DMS53 treated with DMSO at 0.1 percent for 48 hours (cell line): ENCODE measurements around the gene NFATC3.

ENCODE experiments used
- DNase-seq: peaks from one replicate; lab custom pipeline; 2025; ENCODE audit not compliant: unreplicated experiment; lab: John Stamatoyannopoulos, UW

The NFATC3 gene

DNA sequence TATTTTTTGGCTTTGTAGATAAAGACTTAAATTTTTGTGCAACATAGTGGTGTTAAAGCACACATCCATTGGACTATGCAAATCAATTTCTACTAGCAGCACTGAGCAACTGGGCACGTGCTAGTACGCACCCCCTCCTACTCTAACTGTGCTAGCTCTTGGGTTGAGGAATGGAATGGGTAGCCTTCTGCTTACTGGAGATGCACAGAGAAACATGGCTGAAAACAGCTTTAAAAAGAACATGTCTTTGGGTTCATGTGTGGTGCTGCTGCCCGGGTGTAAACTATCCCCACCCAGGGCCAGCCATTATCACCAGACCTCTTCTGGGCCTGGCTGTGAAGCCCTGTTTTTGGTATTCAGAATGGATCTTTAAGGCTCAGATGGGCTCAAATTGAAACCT lies 143.5 kb downstream of the NFATC3 start:
- DNase-seq: no peak

DNA sequence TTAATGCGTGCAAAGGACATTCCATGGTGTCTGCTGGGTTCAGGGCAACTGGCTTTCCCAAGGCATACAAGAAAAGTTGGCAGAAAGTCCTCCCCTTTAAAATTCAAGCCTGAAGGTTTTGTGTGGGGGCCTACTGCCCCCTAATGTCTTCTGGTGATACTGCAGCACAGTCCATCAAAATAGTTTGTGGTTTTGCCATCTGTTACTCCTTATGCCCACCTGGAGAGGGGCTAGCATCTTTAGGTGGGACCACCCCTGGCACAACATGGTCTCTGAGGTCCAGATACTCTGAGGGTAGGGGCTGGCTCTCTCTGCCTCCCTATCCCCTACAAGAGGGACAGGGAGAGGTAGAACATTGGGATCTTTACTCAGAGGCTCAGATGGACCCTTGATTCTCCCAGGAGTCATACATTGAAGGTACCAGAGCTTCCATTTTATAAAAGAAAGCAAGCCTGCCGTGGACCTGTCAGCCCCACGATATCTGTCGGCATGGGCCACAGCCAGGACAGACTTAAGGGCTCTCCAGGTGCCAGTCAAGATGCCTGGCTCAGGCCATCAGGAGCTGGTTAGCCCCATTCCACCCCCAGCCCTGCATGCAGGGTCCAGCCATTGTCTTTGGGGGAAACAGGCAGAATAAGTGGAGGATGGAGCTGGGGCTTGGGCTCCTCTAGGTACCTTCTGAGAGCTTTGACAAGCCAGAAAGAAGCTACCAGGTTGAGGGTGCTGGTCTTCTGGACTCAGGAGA lies 144.4 kb downstream of the NFATC3 start:
- DNase-seq: peak; percentile 29

DNA sequence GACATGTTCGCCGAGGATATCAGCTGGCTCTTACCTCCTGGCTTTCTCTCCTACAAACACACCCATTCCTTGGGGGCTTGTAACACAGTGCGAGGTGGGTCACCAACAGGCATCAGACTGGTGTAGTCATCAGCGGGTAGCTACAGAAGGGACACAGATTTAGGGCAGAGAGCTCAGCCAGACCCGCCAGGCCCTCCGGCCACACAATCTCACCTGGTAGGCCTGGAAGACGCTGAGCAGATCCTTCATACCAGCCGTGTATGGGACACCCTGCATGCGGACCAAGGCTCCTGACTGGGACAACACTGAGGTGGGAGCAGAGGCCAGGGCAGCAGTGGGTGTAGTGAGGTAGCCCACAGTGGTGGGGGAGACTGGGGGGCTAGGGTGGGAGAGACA lies 145.0 kb downstream of the NFATC3 start:
- DNase-seq: no peak

DNA sequence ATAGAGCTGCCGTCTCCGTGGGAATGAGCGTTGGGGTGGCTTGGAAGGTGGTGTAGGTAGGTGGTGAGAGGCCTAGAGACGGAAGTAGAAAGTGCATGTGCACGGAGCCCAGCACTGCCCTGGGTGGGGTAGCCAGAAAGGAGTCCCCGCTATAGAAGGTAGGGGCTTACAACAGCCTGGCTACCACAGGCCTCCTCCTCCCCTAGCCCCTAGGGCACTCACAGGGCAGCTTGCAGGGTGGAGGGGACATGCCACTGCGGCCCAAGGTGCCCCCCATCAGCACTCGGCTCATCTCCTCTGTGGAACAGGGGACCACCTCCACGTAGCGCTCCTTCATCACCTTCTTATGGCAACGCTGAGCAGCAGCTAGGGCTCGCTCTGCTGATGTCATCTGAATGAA lies 145.8 kb downstream of the NFATC3 start:
- no peak for DNase-seq

DNA sequence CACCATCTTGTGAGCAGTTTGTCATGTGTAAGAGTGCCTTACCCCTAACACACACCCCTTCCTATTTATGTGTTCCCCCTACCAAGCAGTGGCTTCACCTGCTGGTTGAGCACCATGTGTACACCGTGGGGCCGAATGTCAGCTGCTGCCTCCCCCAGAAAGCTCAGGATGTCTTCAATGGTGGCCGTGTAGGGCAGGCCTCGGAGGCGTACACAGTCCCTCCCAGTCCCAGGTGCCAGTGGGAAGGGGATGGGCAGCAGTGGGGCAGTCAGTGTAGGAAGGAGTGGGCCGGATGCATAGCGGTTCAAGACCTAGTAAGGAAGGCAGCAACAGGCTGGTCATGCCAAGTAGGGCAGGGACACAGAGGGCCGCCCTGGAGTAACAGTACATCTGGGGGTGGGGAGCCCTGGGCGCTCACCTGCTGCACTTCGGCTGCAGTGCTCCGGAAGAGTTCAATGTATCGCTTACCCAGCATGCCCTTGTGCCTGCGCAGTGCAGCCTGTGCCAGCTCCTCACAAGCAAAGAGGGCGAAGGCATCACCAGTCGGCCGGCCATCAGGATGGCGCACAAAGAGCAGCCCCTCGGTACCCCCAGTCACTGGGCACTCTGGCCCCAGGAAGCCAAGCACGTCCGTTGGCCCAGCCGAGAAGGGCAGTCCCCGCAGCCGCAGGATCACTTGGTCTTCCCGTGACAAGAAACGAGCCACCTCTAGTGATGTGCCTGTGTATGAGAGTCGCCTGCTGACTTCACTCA lies 146.4 kb downstream of the NFATC3 start:
- no peak for DNase-seq

DNA sequence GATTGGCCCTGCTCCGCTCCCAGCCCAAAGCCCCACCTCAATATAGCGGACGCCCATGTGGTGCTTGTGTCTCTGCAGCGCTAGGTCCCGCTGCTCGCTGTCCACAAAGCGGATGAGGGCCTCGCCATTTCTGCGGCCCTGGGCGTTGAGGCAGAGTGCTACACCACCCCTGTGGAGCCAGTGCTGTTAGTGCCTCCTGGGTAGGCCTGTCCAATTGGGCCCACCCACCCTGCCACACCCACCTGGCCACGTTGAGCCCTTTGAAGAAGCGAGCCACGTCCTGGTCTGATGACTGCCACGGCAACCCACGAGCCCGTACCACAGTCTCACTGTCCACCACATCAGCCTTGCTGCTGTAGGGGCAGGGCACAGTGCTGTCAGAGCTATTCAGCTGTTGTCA lies 147.2 kb downstream of the NFATC3 start:
- no peak for DNase-seq

DNA sequence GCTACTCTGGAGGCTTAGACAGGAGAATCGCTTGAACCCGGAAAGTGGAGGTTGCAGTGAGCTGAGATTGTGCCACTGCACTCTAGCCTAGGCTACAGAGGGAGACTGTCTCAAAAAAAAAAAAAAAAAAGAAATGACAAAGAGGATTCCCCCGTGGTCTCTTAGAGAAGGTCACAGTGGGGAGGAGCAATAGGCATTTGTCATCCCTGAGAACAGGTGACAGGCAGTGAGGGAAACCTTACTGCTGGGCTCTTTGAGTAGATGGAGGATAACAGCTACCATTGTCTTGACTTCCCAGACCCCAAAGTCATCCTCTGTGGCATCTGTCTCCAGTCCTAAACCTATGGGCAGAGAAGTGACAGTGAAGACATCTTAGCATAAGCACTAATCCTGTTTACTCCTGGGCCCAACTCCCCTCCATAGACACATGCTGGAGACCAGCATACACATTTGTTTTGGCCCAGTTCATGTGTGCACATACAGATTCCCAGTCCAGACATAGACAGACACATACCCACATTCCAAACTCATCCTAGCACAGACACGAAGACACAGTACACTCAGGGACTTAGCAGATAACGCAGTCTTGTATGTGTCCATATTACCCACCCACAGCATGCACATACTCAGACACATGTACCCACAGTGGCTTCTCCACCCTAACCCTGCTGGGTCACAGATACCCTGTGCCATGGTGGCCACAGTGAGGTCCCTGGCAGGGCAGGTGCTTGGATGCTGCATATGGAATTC lies 148.1 kb downstream of the NFATC3 start:
- no peak for DNase-seq

DNA sequence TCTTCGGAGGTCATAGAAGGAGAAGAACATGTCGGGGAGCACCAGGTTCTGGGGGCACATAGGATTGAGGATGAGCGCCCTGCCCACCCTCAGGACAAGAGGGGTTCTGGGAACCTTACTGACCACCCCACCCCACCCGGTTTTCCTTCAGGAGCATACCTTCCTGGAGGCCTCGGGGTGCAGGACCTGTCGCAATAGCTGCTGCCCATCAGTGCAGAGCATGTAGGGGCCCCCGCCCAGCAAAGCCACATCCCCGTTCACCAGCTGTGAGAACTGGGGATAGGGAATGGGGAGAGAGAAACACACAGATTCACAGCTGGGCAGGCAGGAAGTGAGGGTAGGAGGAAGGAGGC lies 148.6 kb downstream of the NFATC3 start:
- no peak for DNase-seq

DNA sequence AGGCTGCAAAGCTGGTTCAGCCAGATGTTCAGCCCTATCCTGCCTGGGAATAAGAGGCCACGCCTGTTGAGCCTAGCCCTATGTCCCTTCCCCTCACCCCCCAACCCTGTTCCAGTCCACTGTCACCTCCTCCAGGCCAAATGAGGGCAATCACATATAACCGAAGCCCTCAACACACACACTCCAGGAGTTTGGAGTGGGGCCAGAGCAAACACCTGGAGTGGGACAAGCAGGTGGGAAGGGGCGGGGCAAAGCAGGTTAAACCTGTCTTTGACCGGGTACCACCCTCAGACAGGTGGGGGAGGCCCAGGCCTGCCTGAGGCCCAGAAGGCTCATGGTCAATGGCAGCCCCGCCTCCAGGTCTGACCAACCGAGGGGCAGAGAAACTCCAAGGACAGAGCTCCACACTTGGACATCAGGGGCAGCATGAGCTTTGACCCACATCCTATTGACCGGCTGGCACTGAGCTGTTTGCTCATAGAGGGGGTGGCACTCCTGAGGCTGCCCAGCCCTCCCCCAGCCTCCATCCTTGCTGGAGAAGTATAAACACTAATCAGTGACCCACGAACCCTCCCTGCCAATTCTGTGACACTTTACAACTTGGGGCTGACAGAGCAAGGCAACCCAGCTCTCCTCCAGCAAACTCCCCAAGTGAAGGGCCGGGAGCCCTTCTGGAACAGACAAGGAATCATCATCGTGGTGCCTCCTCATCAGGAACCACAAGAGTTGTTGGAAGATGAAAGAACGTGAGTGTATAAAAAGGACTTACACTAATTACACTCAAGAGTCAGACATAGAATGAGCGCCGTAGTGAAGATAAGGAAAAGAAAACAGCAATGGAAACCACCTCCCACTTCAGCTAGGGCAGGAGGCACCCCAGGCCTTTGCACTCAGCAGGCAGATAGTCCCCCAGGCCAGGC lies 149.3 kb downstream of the NFATC3 start:
- peak; percentile 93 for DNase-seq

DNA sequence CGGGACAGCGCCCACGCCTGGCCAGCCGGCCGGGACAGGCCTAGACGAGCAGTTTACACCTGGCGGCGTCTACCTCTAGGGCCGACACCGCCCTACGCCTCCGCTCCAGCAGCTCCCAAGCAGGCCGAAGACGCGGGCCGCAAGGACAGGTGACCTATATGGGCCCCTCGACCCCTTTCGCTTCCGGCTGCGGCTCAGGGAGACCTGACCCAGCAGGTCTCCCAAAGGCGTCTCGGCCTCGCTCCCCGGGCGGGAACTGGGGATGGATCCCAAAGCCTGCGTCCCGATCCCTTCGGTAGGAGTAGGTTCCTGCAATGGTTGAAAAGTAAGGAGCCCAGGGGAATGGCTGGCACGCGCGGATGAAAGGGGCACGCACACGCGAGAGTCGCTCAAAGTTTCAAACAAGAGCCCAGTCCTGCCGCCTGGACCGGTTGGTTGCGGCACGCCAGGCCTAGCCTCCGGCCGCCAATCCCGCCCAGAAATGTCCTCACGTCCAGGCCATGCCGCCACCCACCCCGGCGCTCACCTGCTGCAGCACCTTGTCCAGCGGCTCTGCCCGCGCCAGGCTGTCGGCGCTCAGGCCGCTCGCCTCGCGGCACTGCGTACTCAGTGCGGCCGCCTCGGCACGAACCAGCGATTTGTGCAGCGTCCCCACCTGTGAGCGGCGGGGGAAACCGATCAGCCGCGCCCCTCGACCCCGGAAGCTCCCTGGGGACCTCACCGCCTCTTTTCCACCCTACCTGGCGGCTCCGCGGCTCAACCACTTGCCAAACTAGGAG lies 150.1 kb downstream of the NFATC3 start:
- peak; percentile 22 for DNase-seq

DNA sequence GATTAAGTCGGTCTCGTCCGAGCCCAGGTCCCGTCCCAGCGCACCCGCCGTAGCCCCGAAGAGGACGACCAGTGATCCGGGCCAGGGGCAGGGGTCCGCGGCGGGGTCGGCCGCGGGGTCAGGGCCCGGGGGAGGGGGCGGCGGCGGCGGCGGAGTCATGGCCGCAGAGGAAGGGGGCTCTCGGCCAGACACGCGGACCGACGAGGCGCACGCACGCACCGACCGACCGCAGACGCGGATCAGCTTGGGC lies 150.6 kb downstream of the NFATC3 start, which contains the start of gene ESRP2:
ESRP2 (minus strand) TSS at position 241 of the 250 bp plus-strand sequence; CDS start at position 159, 82 bp downstream.
- no peak for DNase-seq

DNA sequence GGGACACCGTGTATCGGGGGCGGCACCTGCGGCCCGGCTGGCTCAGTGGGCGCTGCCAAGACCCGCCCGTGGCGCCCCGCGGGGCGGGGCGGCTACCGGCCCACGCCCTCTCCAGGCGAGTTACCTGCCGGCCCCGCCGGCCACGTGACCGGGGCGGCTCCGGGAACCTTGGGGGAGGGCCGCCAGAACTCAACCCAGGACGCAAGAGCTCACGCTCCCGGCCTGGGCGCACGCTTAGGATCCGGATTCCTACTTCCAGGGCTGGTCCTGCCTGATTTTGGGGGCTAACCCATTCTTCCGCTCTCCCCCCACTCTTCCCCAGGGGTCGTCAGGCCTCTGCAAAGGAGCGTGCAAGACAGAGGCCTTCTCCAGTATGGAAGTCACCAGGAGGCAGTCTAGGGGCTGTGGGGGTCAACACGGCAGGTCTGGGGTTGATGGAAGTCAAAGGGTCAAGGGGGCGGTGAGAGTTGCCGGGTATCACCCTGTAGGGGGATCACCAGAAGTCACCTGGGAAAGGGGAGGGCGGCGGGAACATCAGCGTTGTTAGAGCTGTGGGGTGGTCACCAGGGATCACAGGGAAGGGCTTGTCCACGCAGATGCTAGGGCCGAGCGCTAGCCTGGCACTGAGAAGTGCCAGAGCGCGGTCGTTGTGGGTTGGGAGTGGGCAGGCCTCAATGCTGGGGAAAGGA lies 151.1 kb downstream of the NFATC3 start:
- DNase-seq: peak; percentile 85

DNA sequence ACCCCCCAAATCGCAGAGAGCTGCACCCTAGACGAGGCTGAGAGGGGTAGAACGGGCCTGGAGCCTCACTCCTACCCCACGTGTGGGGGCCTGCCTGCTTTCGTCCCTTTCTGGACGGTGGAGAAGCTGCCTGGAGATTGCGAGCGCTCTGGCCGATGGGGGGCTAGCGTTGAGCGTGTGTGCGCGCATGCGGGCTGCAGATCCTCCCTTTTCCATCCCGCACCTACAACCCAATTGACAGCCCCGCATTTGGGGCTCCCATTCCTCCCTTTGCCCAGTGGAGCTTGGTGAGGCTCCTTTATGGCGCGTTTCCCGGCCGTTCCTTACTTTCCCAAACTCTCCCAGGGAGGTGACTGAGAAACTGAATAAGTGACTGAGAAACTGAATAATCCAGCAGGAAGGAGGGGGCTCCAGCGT lies 151.7 kb downstream of the NFATC3 start:
- no peak for DNase-seq

DNA sequence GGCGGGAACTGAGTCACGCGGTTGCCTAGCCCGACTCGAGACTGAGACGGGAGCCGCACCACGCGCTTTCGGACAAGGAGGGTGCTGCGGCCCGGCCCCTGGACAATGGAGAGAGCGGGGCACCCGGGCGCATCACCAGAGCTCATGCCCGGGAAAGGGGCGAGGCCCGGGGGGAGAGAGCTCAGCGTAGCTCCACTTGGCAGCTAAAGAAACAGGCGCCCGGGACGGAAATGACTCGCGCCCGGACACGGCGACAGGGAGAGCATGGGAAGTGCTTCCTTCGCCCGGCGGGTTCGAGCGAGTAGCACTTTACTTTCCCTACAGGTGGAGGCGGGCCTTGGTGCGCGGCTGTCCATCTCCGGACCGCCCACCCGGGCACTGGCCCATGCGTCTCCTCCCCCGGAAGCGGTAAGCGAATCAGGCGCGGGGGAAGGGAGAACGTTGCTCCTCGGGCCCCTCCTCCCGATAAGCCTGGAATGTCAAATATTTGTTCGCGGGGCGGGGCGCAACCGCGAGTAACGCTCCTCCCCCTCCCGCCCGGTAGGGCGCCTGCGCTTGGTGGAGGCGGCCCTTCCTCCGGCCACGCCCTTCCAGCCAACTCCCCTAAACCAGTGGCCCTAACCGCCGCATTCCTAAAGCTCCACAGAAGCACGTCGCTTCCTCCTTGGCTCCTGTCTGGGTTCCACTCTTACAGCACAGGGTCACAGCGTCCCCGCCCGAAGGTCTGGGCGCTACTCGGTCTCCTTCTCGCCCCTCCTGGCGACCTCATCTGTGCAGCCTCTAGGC lies 152.3 kb downstream of the NFATC3 start:
- DNase-seq: peak; percentile 93

DNA sequence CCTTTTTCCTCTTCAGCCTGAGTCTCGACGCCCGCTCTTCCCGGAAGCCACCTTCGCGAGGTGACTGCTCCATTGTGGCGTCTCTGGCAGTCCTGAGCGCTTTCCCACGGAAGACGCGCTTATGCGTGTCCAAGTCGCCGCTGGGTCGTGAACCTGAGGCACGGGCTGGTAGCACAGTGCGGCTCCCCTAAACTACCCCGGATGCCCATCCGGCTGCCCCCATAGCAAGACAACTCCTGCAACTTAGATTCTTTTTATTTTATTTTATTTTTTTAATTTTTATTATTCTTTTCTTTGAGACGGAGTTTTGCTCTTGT lies 152.8 kb downstream of the NFATC3 start:
- no peak for DNase-seq

DNA sequence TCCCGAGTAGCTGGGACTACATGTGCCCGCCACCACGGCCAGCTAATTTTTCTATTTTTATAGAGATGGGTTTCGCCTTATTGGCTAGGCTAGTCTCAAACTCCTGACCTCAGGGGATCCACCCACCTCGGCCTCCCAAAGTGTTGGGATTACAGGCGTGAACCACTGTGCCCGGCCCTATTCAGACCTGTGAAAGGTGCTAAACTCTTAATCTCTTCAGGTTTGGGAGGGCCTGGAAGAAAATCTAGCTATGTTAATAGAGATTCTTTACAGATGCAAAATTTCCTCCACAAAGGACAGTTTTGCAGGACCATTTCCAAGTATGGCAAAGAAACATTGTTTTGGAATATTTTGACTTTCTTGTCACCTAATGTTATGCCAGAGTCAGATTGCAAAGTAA lies 156.9 kb downstream of the NFATC3 start:
- DNase-seq: no peak

DNA sequence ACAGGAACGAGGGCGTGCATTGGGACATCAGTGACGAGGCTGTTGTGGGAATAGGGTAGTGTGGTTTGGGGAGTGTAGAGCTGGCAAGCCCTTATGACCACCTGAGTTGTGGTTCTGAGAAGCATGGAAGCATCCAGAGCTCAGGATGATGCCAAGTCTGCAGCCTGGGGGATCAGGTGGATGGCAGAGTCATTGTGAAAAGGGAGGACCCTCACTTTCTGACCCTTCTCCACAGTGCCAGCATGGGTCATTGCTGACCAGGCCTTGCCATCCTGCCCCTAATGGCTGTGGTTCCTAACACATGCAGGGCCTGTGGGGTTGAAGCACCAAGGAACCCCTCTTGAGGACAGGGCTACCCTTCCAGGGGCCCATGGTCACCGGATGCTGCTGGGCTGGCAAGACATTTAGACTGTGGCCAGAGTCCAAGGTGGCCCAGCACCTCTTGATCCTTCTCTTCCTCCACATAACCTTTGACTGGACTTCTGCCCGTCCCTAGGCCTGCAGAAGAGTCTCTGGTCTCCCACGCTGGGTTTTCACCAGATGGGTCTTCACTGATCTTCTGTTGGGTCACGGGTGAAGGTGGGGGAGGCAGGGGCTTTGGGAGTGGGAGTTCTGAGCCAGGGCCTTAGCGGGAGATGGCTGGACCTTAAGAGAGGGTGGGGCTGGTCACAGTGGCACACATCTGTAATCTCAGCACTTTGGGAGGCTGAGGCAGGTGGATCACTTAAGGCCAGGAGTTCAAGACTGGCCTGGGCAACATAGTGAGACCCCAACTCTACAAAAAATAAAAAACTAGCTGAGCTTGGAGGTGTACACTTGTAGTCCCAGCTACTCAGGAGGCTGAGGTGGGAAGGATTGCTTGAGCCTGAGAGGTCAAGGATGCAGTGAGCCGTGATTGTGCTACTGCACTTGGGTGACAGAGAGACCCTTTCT lies 158.0 kb downstream of the NFATC3 start:
- no peak for DNase-seq

DNA sequence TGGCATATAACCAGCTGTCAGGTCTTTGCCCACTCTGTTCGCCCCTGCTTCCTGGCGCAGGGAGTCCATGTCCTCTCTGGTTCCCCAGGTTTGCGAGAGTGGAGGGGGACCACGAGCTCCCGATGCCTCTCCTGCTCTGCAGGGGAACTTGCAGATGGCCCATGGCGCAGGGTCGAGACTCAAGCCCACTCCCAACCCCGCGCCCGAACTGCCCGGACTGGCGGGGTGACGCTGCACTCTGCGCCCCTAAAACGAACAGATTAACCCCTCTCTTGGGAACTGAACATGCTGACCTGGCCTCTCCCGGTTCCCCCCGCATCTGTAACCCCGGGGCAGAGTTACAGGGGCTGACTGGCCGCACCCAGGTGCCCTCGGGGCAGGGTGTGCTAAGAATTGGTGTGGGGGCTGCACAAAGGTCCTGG lies 159.3 kb downstream of the NFATC3 start:
- DNase-seq: no peak
